PC-3 (cell line): ENCODE measurements around the gene TDRD5. TPM values are rescaled to one million over a fixed set of nuclear protein-coding genes. Genes with fewer than 3 reads are reported as not detected.
A peak's percentile ranks its signal among the peaks of the same experiment; 100 is the strongest.

Experiments
- ATAC-seq: fragments of 200-7000 bp; cut with Tn5 transposase; 2 replicates; pipeline ENCODE4 v1.9.1; 2020; ENCODE audit warnings: mild to moderate bottlenecking, moderate library complexity
- BruUV-seq: library from RNA; stranded (reverse); fragments of 400-500 nt; replicated peaks from 2 replicates; lab custom pipeline; 2021; lab: Mats Ljungman, UMichigan
- CTCF ChIA-PET: fragments of 300-600 bp; sonication (Branson Sonifier 250); formaldehyde crosslinking; loops from one replicate; lab custom pipeline; 2022; ENCODE audit warnings: antibody characterized with exemption; lab: Charles Lee
- POLR2A ChIA-PET: fragments of 300-600 bp; sonication (Branson Sonifier 250); formaldehyde crosslinking; loops from one replicate; lab custom pipeline; 2022; ENCODE audit warnings: antibody characterized with exemption; ENCODE audit not compliant: unreplicated experiment; lab: Charles Lee
- DNase-seq: peaks from one replicate; pipeline ENCODE4 v3.0.0-alpha.2; 2015
- H2AFZ ChIP-seq: fragments of 300-600 bp; sonication (generic); 2 replicates; pipeline ENCODE4 v1.6.0; 2016; ENCODE audit warnings: antibody characterized with exemption, low read length
- H3F3A ChIP-seq: fragments of 300-600 bp; sonication (generic); one replicate; pipeline ENCODE4 v1.6.0; 2017; ENCODE audit warnings: antibody characterized with exemption, low read length, control low read depth, mild to moderate bottlenecking; ENCODE audit not compliant: unreplicated experiment
- H3K27ac ChIP-seq: fragments of 300-600 bp; sonication (generic); 2 replicates; pipeline ENCODE4 v1.5.1; 2016; ENCODE audit warnings: mild to moderate bottlenecking, low read length
- H3K27me3 ChIP-seq: fragments of 300-600 bp; sonication (generic); 2 replicates; pipeline ENCODE4 v1.6.1; 2016; ENCODE audit warnings: low read length, mixed read lengths
- H3K36me3 ChIP-seq: fragments of 300-600 bp; sonication (generic); 2 replicates; pipeline ENCODE4 v1.6.1; 2016; ENCODE audit warnings: low read depth, mixed run types, low read length, mixed read lengths
- H3K4me1 ChIP-seq: fragments of 300-600 bp; sonication (generic); 2 replicates; pipeline ENCODE4 v1.5.1; 2016; ENCODE audit warnings: low read length; ENCODE audit not compliant: insufficient read depth
- H3K4me2 ChIP-seq: fragments of 300-600 bp; sonication (generic); 2 replicates; pipeline ENCODE4 v1.6.0; 2016; ENCODE audit warnings: low read length
- H3K4me3 ChIP-seq: fragments of 300-600 bp; sonication (generic); 2 replicates; pipeline ENCODE4 v1.5.1; 2016; ENCODE audit warnings: mild to moderate bottlenecking, low read length, mixed read lengths
- H3K79me2 ChIP-seq: fragments of 300-600 bp; sonication (generic); 2 replicates; pipeline ENCODE4 v1.6.1; 2017; ENCODE audit warnings: low read length, mixed read lengths
- H3K9ac ChIP-seq: fragments of 300-600 bp; sonication (generic); 2 replicates; pipeline ENCODE4 v1.6.0; 2016; ENCODE audit warnings: mild to moderate bottlenecking, low read length
- H3K9me2 ChIP-seq: fragments of 300-600 bp; sonication (generic); replicated peaks from 2 replicates; pipeline ENCODE4 v1.6.1; 2016; ENCODE audit warnings: mixed run types, low read length, mixed read lengths
- H3K9me3 ChIP-seq: fragments of 300-600 bp; sonication (generic); 2 replicates; pipeline ENCODE4 v1.6.1; 2016; ENCODE audit warnings: low read length, mixed read lengths
- H4K20me1 ChIP-seq: fragments of 300-600 bp; sonication (generic); 2 replicates; pipeline ENCODE4 v1.6.1; 2016; ENCODE audit warnings: low read length, mixed read lengths
- CTCF ChIP-seq: fragments of 300-600 bp; sonication (generic); conservative IDR thresholded peaks from 2 replicates; pipeline ENCODE4 v1.5.1; 2017; ENCODE audit warnings: antibody characterized with exemption, low read depth, mild to moderate bottlenecking, low read length
- EZH2 ChIP-seq: fragments of 300-600 bp; sonication (generic); IDR thresholded peaks from one replicate; pipeline ENCODE4 v1.6.1; 2017; ENCODE audit warnings: antibody characterized with exemption, mild to moderate bottlenecking, low read length; ENCODE audit not compliant: unreplicated experiment
- EZH2phosphoT487 ChIP-seq: fragments of 300-600 bp; sonication (generic); IDR thresholded peaks from 2 replicates; pipeline ENCODE4 v1.6.1; 2018; ENCODE audit warnings: mild to moderate bottlenecking, antibody characterized with exemption, low read length, borderline replicate concordance
- intact Hi-C: fragments of 100-400 bp; cut with micrococcal nuclease; formaldehyde crosslinking; loops from 2 replicates; pipeline ENCODE4 v1.9.0; 2023
- total RNA-seq: library from RNA; depleted of rRNA; stranded (reverse); fragments of >200 nt; gene quantifications from 2 replicates; pipeline ENCODE4 v1.2.3, GENCODE V29; 2014

TDRD5 gene
- total RNA-seq, 1 experiment from 2014 or later, result not detected

GRCh38 chr1:179719272-179719671, 127.6 kb downstream of the TDRD5 start:
- H3K9me2 ChIP-seq, result no peaks in the 10 kb centered on the region
- no peaks in the 10 kb centered on the region for H3K36me3 ChIP-seq
- no TSS peak for BruUV-seq
- no peak for TF ChIP-seq EZH2phosphoT487
- TF ChIP-seq EZH2, result no peak
- TF ChIP-seq CTCF, result no peak
- no peaks in the 10 kb centered on the region for H4K20me1 ChIP-seq
- H3K4me2 ChIP-seq, result no peak overlapping the region
- H3K27ac ChIP-seq, result no peak overlapping the region
- no peaks in the 10 kb centered on the region for H3K27me3 ChIP-seq
- no peaks in the 10 kb centered on the region for H3K79me2 ChIP-seq
- intact Hi-C loops, result no loop called here
- H3K4me1 ChIP-seq, result no peaks in the 10 kb centered on the region
- ChIA-PET POLR2A (no interaction called here), CTCF (no interaction called here)
- H3K4me3 ChIP-seq, result no peak overlapping the region
- ATAC-seq (no peak), DNase-seq (no peak)
- peaks cover 3% of the 10 kb centered on the region for H3K9me3 ChIP-seq
- no peak overlapping the region for H3K9ac ChIP-seq
- no peak overlapping the region for H2AFZ ChIP-seq
- H3F3A ChIP-seq, result no peaks in the 10 kb centered on the region

GRCh38 chr1:179728271-179728670, 136.6 kb downstream of the TDRD5 start:
- ChIA-PET POLR2A (no interaction called here), CTCF (no interaction called here)
- intact Hi-C loops, result no loop called here
- TF ChIP-seq EZH2, result no peak
- TF ChIP-seq CTCF, result no peak
- no peak for TF ChIP-seq EZH2phosphoT487
- H3K36me3 ChIP-seq, result no peaks in the 10 kb centered on the region
- no peak overlapping the region for H3K27ac ChIP-seq
- ATAC-seq (no peak), DNase-seq (peak; percentile 26)
- peaks cover 22% of the 10 kb centered on the region for H3K4me1 ChIP-seq
- BruUV-seq, result no TSS peak
- no peaks in the 10 kb centered on the region for H3K27me3 ChIP-seq
- H3K9ac ChIP-seq, result no peak overlapping the region
- H2AFZ ChIP-seq, result no peak overlapping the region
- no peaks in the 10 kb centered on the region for H4K20me1 ChIP-seq
- no peaks in the 10 kb centered on the region for H3K79me2 ChIP-seq
- H3K4me3 ChIP-seq, result no peak overlapping the region
- no peak overlapping the region for H3K4me2 ChIP-seq
- no peaks in the 10 kb centered on the region for H3F3A ChIP-seq
- H3K9me2 ChIP-seq, result no peaks in the 10 kb centered on the region
- H3K9me3 ChIP-seq, result no peaks in the 10 kb centered on the region

GRCh38 chr1:179729881-179730280, 138.2 kb downstream of the TDRD5 start:
- H3K9ac ChIP-seq, result no peak overlapping the region
- no peaks in the 10 kb centered on the region for H4K20me1 ChIP-seq
- DNase-seq (no peak), ATAC-seq (no peak)
- H3K36me3 ChIP-seq, result no peaks in the 10 kb centered on the region
- intact Hi-C loops, result no loop called here
- H3K79me2 ChIP-seq, result no peaks in the 10 kb centered on the region
- ChIA-PET POLR2A (no interaction called here), CTCF (no interaction called here)
- H3K27me3 ChIP-seq, result no peaks in the 10 kb centered on the region
- H3K4me1 ChIP-seq, result peaks cover 22% of the 10 kb centered on the region
- no peaks in the 10 kb centered on the region for H3F3A ChIP-seq
- H3K9me2 ChIP-seq, result no peaks in the 10 kb centered on the region
- no peaks in the 10 kb centered on the region for H3K9me3 ChIP-seq
- no peak overlapping the region for H3K27ac ChIP-seq
- no peak overlapping the region for H3K4me3 ChIP-seq
- TF ChIP-seq EZH2phosphoT487 (no peak), EZH2 (no peak), CTCF (no peak)
- no peak overlapping the region for H3K4me2 ChIP-seq
- no peak overlapping the region for H2AFZ ChIP-seq
- BruUV-seq, result no TSS peak
